ENCODE measurements around the gene DCUN1D3.
"Not testable (repeated sequence)": the region's sequence is repeated elsewhere in the genome, so short reads cannot be mapped to it uniquely, and the experiment has no call there.

DCUN1D3 gene

DNA sequence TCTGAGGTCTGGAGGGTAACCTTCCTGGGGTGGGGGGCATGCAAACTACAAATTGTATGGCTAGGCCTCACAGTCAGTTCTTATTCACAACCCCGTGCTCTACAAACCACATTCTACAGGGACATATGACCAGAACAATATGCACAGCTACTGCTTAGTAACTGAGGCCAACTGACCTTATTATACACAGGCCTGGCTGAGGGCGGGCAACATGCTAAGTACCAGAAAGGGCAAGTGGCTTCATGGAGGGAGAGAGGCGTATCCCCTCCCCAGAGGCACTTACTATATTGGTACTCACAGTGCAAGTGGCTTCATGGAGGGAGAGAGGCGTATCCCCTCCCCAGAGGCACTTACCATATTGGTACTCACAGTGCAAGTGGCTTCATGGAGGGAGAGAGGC lies 39.2 kb downstream of the DCUN1D3 start:
- not testable (repeated sequence) for DNase-seq

DNA sequence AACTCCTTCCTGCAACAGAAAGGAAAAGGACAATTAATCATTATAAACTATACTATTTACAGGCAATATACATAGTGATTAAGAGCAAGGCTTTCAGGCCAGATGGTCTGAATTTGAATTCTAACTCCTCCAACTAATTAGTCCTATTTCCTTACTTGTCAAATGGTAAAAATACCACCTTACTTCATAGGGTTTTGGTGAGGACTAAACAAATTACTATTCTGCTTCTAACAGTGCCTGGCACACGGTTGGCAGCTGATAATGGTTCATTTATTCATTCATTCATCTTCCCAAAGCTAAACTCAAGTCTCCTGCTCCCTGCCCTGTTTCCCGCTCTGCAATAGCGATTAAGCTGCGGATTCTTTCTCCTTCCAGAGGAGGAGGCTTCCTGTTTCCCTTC lies 39.8 kb downstream of the DCUN1D3 start:
- no peak for DNase-seq

DNA sequence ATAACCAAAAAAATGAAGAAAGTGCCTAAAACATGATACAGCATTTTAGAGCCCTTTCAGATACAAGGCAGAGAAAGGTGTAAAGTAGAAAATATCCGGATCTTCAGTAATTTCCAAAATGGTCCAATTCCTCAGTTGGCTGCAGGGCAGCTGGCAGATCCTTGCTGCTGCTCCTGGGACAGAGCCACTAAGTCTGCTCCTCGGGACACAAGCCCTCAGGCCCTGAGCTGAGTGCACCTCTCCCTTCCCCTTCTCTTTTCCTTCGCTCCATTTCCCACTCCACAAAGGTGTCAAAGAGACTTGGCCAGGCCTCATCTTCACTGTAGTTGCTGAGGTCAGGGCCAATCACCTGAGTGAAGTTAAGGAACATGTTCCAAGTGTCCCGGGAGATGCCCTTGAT lies 40.5 kb downstream of the DCUN1D3 start:
- DNase-seq: no peak

DNA sequence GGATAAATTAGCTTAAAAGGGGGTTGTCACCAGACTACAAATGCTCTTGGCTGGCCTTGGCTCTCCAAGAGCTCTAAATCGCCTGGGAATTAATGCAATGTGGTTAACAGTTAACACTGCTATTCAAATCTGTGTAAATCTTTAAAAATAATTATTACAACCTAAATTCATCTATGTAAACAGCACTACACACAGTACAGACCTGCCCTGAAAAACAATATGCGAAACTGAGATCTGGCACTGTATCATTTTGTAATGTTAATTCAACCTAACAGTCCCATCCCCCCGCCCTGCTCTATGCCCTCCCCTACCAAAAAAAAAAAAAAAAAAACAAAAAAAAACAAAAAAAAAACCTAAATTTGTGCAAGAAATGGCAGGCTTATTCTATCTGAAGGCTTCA lies 40.9 kb downstream of the DCUN1D3 start:
- DNase-seq: no peak

DNA sequence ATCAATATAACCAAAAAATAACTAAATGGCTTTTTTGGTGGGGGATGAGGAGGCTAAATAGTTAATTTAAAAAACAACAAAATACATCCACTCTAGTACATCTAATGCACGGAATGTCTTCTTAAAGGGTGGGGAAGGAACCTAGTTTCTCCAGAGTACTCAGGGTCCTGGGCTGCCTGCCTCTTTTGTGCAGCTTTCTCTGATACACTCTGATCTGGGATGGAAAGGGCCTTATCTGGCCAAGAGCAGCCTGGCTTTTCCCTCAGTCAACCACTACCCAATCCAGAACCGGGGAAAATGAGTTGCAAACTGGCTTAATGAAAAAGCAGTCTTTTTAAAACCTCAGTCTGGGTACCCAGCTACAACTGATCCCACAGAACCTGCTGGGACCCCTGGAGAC lies 42.9 kb downstream of the DCUN1D3 start:
- no peak for DNase-seq

DNA sequence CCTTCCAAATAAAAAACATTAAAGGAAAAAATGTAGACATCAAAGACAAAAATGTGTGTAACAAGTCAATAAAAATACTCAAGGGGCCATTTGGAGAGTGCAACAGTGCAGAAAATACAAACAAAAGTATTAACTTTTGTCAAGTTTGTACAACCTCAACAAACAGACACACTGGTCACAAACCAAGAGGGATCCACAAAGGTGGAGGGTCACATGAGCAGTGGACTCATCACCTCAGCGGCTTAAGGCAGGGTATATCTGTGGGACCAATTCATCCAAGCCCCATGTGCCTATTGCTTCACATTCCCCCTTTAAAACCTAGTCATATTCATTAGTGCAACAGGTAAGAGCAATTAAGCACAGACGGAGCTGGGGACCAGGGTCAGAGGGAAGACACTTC lies 45.2 kb downstream of the DCUN1D3 start:
- DNase-seq: no peak

DNA sequence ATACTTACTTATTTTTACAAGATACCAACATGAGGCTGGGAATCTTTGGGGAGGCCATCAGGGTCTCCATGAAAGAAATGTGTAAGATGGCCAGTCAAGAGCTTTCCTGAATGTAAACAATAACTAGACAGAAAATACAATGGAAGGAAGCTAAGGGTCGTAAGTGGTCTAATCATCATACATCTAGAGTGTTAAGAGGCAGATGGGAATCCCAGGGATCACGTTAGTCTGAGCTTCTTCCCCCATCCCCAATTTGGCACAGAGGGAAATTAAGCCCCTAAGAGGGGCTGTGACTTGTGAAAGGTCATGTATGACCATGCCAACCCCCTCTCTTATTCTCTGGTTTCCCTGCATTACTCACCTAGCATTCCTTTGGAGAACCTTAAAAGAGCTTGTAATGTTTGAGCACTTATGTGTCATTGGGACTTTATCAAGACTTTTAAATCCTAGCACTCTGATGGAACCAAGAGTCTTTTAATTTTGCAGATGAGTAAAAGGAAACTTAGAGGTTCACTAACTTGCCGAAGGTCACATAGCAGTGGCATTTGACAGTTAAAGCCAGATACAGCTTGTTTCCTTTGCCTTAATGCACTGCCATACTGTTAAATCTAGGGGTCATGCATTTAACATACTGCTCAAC lies 46.1 kb downstream of the DCUN1D3 start:
- no peak for DNase-seq

DNA sequence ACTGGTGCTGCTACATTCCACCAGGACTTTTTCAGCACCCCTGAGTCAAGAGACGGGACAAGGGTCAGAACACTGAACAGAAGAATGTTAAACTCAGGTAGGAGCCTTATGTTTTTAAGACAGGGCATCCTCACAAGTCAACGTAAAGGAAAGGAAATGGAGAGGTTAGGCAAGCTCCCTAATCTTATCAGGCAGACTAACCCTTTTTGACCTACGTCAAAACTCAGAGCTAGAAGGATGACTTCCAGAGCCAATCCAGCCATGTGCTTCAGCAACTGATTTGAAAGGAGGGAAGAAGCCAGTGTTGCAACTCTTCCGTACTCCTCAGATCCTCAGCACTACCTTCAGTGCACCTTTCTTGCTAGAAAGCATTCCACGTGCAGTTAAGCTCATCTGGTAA lies 47.0 kb downstream of the DCUN1D3 start:
- DNase-seq: no peak

DNA sequence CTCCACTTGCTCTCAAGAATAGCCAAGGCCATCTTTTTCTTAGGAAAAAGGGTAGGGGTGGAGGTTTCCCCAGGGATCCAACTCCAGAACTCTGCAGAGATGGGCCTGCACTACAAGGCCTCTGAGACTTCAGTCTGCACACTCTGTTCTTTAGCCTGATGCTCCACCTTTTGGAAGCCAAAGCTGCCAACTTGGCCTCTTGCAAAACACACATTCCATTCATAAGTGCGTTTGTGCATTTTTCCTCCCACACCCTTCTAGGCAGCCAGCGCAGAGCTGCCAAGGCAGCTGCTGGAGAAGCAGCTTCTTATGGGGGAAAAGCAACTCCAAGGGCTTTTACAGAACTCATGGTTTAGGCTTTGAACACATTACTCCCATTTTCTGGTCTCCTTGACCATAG lies 48.6 kb downstream of the DCUN1D3 start:
- DNase-seq: no peak

DNA sequence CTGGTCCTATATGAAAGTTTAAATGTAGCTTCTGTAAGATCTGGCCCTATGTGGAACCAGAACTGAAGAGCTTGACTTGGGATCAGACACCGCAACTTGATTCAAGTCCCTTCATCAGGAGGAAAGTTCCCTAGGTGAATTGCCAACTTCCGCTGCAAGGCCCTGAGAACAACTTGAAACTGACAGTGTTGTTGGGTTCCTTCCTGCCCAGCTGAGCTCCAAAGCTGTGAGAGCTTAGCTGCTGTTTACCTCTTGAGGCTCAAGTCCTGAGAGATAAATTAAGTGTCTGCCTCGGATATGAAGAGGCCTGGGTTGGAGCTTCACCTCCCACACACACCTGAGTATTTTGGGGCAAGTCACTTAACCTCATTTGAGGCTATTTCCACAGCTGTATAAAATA lies 49.2 kb downstream of the DCUN1D3 start:
- no peak for DNase-seq

DNA sequence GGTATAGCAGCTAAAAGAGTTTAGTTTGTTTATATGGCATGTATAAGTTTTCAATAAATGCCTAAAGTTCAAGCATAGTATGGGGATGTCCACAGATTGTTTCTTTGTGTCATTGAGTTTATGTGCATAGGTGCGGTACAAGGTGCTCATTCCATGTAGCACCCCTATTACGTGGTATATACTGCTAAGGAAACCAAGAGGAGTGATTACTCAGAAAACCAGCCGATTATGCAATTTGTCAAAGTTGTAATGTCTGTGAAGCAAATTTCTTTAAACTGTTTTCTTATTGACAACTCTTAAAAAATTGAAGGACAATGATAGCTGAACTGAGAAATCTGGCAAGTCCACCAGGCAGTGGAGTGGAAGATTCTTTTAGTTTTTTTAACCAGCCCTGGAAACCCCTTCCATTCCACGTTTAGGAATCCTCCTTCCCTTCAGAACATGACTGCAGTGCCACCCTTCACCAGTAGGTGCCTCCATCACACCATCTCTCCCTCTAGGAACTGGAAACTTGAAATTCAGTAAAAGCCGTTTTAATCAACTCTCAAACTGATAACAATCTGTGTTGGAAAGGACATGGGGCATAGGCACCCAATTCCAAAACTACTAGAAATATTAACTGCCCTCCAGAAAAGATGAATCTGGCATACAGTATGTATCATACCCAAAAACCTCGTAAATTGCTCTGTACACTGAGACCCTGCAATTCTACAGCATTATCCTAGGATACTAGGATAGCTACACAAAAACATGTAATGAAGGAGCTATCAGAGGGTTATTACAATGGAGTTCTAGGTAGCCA lies 50.4 kb downstream of the DCUN1D3 start:
- peak; percentile 64 for DNase-seq

DNA sequence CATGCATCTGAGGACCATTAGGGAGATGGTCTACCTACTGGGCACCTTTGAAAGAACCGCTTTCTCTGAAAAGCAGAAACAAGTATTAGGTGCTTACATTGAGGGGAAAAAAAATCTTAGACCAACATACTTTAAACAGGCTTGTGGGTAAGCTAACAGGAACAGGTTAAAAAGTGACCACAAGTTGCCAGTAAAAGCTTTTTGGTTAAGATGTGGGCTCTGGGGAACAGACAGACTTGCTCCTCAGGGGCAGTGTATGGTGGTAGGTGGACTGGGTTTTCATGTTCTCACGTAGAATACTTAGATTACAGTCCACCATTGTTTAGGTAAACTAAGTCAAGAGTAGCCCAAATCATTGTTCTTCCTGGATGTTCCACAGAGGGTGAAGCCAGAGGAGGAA lies 52.6 kb downstream of the DCUN1D3 start:
- no peak for DNase-seq

DNA sequence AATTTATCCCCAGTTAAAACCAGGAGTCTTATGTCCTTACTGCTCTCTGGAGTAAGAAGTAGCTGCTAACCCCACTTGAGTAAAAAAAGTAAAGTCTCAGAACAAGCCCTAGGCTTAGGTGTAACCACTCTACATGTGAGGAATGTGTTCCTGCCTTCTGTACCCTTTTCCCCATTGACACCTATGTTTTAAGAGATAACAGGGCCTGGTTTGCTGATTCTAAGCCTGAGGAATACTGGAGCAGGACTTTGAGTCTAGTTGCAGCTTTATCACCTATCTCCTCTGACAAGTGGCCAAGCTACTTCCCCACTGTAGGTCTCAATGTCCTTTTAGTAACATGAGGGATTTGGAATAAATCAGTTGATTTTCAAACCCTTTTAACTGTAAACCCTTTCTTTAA lies 53.6 kb downstream of the DCUN1D3 start:
- no peak for DNase-seq

DNA sequence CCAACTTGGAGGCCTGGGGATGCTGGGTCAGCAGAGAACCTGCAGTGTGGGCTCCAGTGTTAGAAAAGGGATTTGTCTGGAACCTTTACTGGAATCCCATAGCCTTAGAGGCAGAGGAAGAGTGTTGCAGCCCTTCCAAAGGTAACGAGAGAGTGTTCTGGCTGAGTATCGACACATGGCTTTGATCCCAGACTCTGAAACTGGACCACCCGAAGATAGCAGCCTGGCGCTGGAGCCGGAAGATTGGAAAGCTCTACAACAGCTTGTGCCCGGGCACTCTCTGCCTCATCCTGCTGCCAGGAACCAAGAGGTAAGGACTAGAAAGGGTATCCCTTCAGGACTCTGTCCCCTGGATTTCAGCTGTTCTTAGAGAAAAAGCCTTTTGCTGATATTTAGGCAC lies 54.1 kb downstream of the DCUN1D3 start:
- DNase-seq: no peak

DNA sequence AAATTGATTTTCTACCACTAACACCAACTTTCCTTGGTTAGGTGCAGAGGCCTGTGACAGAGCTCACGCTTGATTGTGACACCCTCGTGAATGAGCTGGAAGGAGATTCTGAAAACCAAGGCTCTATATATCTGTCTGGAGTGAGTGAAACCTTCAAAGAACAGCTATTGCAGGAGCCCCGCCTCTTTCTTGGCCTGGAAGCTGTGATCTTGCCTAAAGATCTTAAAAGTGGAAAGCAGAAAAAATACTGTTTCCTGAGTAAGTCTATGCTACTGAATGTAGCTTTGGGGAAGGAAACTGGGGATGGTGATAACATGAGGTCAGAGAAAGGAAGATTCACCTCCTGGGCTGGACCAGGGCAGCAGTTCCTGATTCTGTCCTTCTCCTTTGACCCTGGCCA lies 55.6 kb downstream of the DCUN1D3 start:
- DNase-seq: no peak

DNA sequence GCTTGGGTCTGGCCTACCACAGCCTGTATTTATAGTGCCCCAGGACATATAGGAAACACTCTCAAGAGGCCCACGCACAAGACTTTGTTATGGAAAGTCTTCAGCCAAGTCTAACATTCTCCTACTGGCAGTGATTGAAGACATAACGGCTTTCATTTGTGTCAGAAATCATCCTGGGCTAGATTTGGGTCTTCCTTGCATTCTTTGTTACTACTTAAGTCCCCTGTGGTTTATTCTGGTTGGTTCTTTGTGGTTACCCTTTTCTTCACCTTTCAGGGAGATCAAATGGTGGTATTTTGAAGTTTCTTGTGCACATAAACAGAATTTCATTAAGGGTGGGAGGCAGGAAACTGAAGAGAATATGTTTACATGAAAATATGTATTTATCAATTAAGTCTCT lies 56.1 kb downstream of the DCUN1D3 start:
- DNase-seq: no peak

DNA sequence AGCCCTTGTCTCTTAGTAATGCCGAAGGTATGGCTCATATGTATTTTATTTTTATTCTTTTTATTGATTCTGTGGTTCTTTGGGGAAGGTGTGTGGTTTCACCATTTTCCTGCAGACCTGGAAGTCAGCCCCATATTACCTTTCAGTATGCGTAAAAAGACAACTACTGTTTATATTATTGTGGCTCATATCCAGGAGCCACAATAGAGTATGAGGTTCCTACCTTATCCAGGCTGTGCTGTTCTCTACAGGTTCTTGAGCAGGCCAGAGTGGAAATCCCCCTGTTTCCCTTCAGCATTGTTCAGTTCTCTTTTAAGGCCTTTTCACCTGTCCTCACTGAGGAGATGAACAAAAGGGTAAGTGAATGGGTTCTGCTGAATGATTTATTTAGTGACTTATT lies 60.7 kb downstream of the DCUN1D3 start:
- DNase-seq: no peak

DNA sequence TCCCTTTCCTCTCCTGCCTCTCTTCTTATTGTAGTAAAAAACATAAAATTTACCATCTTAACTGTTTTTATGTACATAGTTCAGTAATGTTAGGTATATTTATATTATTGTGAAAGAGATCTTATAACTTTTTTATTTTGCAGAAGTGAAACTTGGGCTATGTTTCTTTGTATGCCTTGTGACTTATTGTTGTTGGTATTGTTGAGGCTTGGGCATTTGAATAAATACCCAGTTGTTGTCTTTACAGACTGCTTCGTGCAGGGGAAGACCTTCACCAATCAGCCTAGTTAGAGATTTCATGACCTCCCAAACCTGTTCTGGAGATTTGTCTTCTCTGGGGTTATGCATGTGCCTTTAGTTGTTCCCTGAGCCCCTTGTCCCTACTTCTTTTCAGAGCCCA lies 61.9 kb downstream of the DCUN1D3 start:
- DNase-seq: no peak

DNA sequence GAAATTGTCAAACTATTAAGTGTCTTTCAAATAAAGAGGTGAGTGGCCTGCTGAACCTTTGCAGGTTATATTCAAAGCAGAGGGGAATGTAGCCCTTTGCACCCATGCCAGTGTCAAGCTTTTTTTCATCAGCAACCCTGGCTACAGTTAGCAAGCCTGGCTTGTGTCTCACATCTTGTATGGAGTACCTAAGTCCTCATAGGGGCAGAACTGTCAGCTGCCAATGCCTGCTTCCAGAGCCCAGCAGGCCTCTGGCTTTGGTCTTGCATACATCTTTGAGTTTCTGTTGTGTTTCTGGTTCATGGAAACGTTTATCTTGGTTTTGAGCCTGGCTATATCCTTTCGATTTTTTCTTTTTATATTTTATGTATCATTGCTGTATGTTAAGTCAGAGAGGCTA lies 67.1 kb downstream of the DCUN1D3 start:
- DNase-seq: no peak

DNA sequence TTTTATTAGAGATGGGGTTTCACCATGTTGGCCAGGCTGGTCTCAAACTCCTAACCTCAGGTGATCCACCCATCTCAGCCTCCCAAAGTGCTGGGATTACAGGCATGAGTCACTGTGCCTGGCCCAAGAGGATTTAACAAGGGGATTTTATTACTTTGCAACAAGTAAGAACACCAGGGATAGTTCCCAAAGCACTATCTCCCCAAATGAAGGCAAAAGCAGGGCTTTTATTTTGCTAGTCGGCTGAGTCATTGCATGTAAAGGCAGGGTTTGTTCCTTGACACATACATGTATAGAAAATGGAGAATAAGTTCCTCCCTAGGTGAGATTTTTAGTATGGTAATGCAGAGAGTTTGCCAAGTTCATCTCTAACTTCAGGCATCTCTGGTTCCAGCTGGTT lies 69.8 kb downstream of the DCUN1D3 start:
- no peak for DNase-seq

DNA sequence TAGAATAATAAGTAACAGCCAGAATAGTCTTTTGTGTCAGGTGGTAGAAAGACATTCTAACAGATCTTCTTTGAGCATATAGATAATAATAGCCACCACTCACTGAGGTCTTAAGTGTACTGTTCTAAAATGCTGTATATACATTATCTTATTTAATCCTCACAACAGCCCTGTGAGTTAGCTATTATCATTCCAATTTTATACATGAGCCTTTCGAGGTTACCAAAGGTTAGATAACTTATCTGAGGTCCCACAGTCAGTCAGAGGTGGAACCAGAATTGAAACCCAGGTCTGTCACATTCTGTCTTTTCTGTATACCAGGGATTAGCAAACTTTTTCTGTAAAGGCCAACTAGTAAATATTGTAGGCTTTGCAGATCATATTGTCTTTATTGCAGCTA lies 70.6 kb downstream of the DCUN1D3 start:
- DNase-seq: no peak

DNA sequence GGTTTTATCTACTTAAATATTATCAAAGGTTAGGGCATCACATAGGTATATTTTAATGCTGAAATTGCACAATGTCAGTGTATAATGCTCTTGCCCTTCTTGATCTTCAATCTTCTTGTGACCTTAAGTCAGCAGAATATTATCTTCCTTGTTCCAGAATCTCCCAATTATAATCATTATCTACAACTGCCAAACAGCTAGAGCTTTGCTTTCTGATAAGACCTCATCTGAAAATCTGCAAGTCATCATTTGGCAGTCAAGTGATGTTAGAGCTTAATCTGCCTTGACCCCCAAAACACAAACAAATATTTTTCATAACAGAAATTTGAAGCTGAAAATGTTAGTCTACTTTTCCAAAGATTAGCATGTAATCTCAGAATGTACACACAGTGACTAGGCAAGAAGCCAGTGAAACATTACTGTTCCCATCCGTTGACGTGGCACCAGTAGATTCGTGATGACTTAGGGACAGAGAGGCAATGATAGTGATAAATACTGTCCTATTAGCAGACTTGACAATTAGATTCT lies 74.1 kb downstream of the DCUN1D3 start:
- no peak for DNase-seq

DNA sequence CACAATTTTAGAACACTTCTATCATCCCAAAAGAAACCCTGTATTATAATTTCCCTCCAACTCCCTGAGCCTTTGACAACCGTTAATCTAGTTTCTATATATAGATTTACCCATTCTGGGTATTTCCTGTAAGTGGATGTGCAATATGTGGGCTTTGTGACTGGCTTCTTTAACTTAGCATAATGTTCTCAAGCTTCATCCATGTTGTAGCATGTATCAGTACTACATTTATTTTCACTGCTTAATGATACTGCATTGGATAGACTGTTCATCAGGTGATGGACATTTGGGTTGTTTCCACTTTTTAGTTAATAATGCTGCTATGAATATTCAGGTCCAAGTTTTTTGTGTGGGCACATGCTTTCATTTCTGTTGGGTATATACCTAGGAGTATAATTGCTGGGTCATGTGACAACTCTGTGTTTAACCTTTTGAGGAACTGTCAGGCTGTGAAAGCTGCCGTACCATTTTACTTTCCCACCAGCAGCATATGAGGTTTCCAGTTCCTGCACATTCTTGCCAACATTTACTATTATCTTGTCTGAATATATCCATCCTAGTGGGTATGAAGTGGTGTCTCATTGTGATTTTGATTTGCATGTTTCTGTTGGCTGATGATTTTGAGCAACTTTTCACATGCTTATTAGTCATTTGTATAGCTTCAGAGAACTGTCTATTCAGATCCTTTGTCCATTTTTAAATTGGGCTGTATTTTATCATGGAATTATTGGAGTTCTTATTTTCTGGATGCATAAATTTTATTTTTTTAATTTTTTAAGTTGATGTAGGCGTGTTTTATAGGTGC lies 77.4 kb downstream of the DCUN1D3 start:
- DNase-seq: no peak

DNA sequence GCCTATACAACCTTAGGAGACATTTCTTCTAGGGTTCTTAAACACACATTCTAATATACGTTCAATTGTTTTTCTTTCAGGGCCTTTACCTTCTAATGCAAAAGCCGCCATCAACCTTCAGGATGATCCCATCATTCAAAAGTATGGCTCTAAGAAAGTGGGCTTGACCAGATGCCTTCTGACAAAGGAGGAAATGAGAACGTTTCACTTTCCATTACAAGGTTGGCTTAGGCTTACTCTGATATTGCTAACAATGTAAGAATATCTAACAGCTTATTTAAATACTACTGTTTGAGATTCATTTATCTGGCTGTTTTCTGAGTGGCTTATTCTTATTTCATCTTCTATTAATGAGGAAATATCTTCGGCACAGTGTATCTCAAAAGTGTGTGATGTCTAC lies 78.5 kb downstream of the DCUN1D3 start:
- no peak for DNase-seq
